ENCODE results near the gene PODNL1. TPM values are rescaled to one million over a fixed set of nuclear protein-coding genes. Genes with fewer than 3 reads are reported as not detected.

Gene PODNL1
- total and polyA plus RNA-seq, 2 experiments from 2014 or later: 0.24 TPM; not detected in 1

- Histone ChIP-seq H3K4me3 (peak overlapping the region; percentile 82), H3K4me1 (ENCODE audit: insufficient read depth) (no peaks in the 10 kb centered on the region; the same call in 1 of the 2 replicates), H3K36me3 (ENCODE audit: insufficient read depth) (no peaks in the 10 kb centered on the region), H3K4me2 (peak overlapping the region; percentile 96), H3K9me2 (ENCODE audit: insufficient read depth) (no peaks in the 10 kb centered on the region), H2AFZ (peak overlapping the region; percentile 76; the same call in 1 of the 2 replicates), H4K20me1 (replicated peaks; ENCODE audit: insufficient read depth) (0 out of 2 replicates have a peak, but pooled peaks cover under 1% of the 10 kb centered on the region), H3K27me3 (ENCODE audit: insufficient read depth) (peaks cover 11% of the 10 kb centered on the region), H3K27ac (ENCODE audit: low read depth) (no peak overlapping the region), H3K79me2 (replicated peaks; ENCODE audit: insufficient read depth) (no peaks in the 10 kb centered on the region), H3F3A (replicated peaks; ENCODE audit: low read depth) (0 out of 2 replicates have a peak, but pooled peaks cover 6% of the 10 kb centered on the region)
- Mint-ChIP-seq H3K27ac (no peak overlapping the region), H3K36me3 (ENCODE audit: low read depth) (peaks cover 37% of the 10 kb centered on the region), H3K4me3 (peak overlapping the region; percentile 63), H3K27me3 (ENCODE audit: insufficient read depth, low read depth, poor library complexity) (peaks cover 26% of the 10 kb centered on the region), H3K4me1 (peaks cover 5% of the 10 kb centered on the region), H3K9me3 (no peaks in the 10 kb centered on the region)
- no peak for TF ChIP-seq EZH2phosphoT487 (IDR thresholded peaks at IDR 0.05; ENCODE audit: unreplicated experiment)
- TF ChIP-seq REST (IDR thresholded peaks at IDR 0.05; ENCODE audit: unreplicated experiment): no peak
- no peak for TF ChIP-seq ETS1 (IDR thresholded peaks at IDR 0.05)
- no peak for TF ChIP-seq JUNB (IDR thresholded peaks at IDR 0.05; ENCODE audit: unreplicated experiment)
- TF ChIP-seq ZNF114 (CRISPR knock-in tag; IDR thresholded peaks at IDR 0.05): no peak
- no peak for TF ChIP-seq ZNF462 (CRISPR knock-in tag; IDR thresholded peaks at IDR 0.05)
- no peak for TF ChIP-seq STAT1 (IDR thresholded peaks at IDR 0.05; ENCODE audit: unreplicated experiment)
- TF ChIP-seq POLR2AphosphoS5 (IDR thresholded peaks at IDR 0.05; ENCODE audit: low read depth): no peak
- TF ChIP-seq CREB1 (CRISPR knock-in tag; IDR thresholded peaks at IDR 0.05; ENCODE audit: low read depth): no peak
- TF ChIP-seq ZNF331 (CRISPR knock-in tag; IDR thresholded peaks at IDR 0.05; ENCODE audit: low read depth): no peak
- no peak for TF ChIP-seq EZH2 (IDR thresholded peaks at IDR 0.05; ENCODE audit: low read depth, unreplicated experiment)
- DNase-seq (ENCODE audit: low spot score) (peak; percentile 73), ATAC-seq (peak; percentile 50)
These were observed 24.7 kb upstream of the PODNL1 start for GRCh38 chr19:13962699-13963602.
